ENCODE data around the gene TMEM59.

TMEM59 gene

GRCh38 chr1:53979712-53980450 lies 73.1 kb downstream of the TMEM59 start:
- DNase-seq = no peak

Measured in hematopoietic multipotent progenitor cell treated with erythropoietin and hydrocortisone succinate and interleukin-3 and kit ligand, for 4 days (in vitro differentiated cells).